Stimulated activated CD8-positive, alpha-beta memory T cell treated with anti-CD3 and anti-CD28 coated beads, Interleukin-15, amount 100 ng/mL, for 4 hours (primary cell): ENCODE measurements around the gene RABL2B.
"Not testable (repeated sequence)": the region's sequence is repeated elsewhere in the genome, so short reads cannot be mapped to it uniquely, and the experiment has no call there.

Experiments
- DNase-seq, 2 donors: peaks; one replicate each; pipeline ENCODE4 v3.0.0-alpha.2; 2020; ENCODE audit warnings: low read depth in 2 of 2

RABL2B gene

GRCh38 chr22:50783033-50783879 is at the start of gene RABL2B:
TSS of gene RABL2B (minus strand) at chr22:50783636. CDS start at chr22:50782294, 1,342 bp downstream.
- peak; percentile 67 to 82 for DNase-seq

GRCh38 chr22:50786936-50787335 is 3.5 kb upstream of the RABL2B start:
- not testable (repeated sequence) for DNase-seq

- DNase-seq: not testable (repeated sequence)
Measured at GRCh38 chr22:50785289-50785688, 1.9 kb upstream of the RABL2B start.

- DNase-seq: not testable (repeated sequence)
Measured at GRCh38 chr22:50783880-50784276, 442 bp upstream of the RABL2B start.

GRCh38 chr22:50782253-50782652 is 1.2 kb downstream of the RABL2B start:
- not testable (repeated sequence) for DNase-seq

- not testable (repeated sequence) for DNase-seq
Measured at GRCh38 chr22:50780244-50780643, 3.2 kb downstream of the RABL2B start.

- not testable (repeated sequence) for DNase-seq
Measured at GRCh38 chr22:50777631-50778030, 5.8 kb downstream of the RABL2B start.

GRCh38 chr22:50775132-50775531 is 8.3 kb downstream of the RABL2B start:
- not testable (repeated sequence) for DNase-seq

GRCh38 chr22:50764288-50764687 is 19.1 kb downstream of the RABL2B start:
- DNase-seq: not testable (repeated sequence)

GRCh38 chr22:50761829-50762228 is 21.6 kb downstream of the RABL2B start:
- DNase-seq: not testable (repeated sequence)

GRCh38 chr22:50759597-50760341 is 23.7 kb downstream of the RABL2B start:
- DNase-seq: not testable (repeated sequence)

- peak; percentile 37 to 39 for DNase-seq
Measured at GRCh38 chr22:50756949-50757491, 26.4 kb downstream of the RABL2B start.

GRCh38 chr22:50756406-50756805 is 27.0 kb downstream of the RABL2B start:
- not testable (repeated sequence) for DNase-seq

- not testable (repeated sequence) for DNase-seq
Measured at GRCh38 chr22:50755251-50755650, 28.2 kb downstream of the RABL2B start.

- DNase-seq: not testable (repeated sequence)
Measured at GRCh38 chr22:50749302-50750074, 33.9 kb downstream of the RABL2B start.

- DNase-seq: not testable (repeated sequence)
Measured at GRCh38 chr22:50748630-50749029, 34.8 kb downstream of the RABL2B start.

- not testable (repeated sequence) for DNase-seq
Measured at GRCh38 chr22:50747521-50747920, 35.9 kb downstream of the RABL2B start.

- not testable (repeated sequence) for DNase-seq
Measured at GRCh38 chr22:50744424-50744823, 39.0 kb downstream of the RABL2B start.

- not testable (repeated sequence) for DNase-seq
Measured at GRCh38 chr22:50740714-50741113, 42.7 kb downstream of the RABL2B start.

- DNase-seq: no peak
Measured at GRCh38 chr22:50739894-50740293, 43.5 kb downstream of the RABL2B start.

GRCh38 chr22:50739279-50739691 is 44.2 kb downstream of the RABL2B start:
- no peak for DNase-seq
